GM23338 (cell line): ENCODE results near the gene HHIPL1. TPM values are rescaled to one million over a fixed set of nuclear protein-coding genes. Genes with fewer than 3 reads are reported as not detected.

Experiments
- ATAC-seq: fragments of 200-7000 bp; cut with Tn5 transposase; 3 replicates; pipeline ENCODE4 v1.9.1; 2020
- DNase-seq: peaks from one replicate; pipeline ENCODE4 v3.0.0-alpha.2; 2015; ENCODE audit warnings: low spot score
- H2AFZ ChIP-seq: fragments of 200-600 bp; sonication (generic); 2 replicates; pipeline ENCODE4 v1.8.0; 2016; ENCODE audit warnings: antibody characterized with exemption, mild to moderate bottlenecking, moderate library complexity
- H3F3A ChIP-seq: fragments of 200-600 bp; sonication (generic); replicated peaks from 2 replicates; pipeline ENCODE4 v1.8.0; 2017; ENCODE audit warnings: antibody characterized with exemption, mixed run types, low read depth
- H3K27ac ChIP-seq: fragments of 200-600 bp; sonication (generic); 2 replicates; pipeline ENCODE4 v1.6.1; 2016; ENCODE audit warnings: low read depth
- H3K27me3 ChIP-seq: fragments of 200-600 bp; sonication (generic); 2 replicates; pipeline ENCODE4 v1.8.0; 2016; ENCODE audit warnings: mild to moderate bottlenecking, mixed run types, moderate library complexity; ENCODE audit not compliant: insufficient read depth
- H3K36me3 ChIP-seq: fragments of 200-600 bp; sonication (generic); 2 replicates; pipeline ENCODE4 v1.8.0; 2016; ENCODE audit warnings: mild to moderate bottlenecking; ENCODE audit not compliant: insufficient read depth
- H3K4me1 ChIP-seq: fragments of 200-600 bp; sonication (generic); 2 replicates; pipeline ENCODE4 v1.8.0; 2016; ENCODE audit warnings: mild to moderate bottlenecking, moderate library complexity; ENCODE audit not compliant: insufficient read depth
- H3K4me2 ChIP-seq: fragments of 200-600 bp; sonication (generic); 2 replicates; pipeline ENCODE4 v1.7.1; 2017; ENCODE audit warnings: mixed run types
- H3K4me3 ChIP-seq: fragments of 200-600 bp; sonication (generic); 2 replicates; pipeline ENCODE4 v1.6.1; 2016; ENCODE audit warnings: mixed run types
- H3K79me2 ChIP-seq: fragments of 200-600 bp; sonication (generic); replicated peaks from 2 replicates; pipeline ENCODE4 v1.8.0; 2017; ENCODE audit warnings: mild to moderate bottlenecking; ENCODE audit not compliant: insufficient read depth
- H3K9me2 ChIP-seq: fragments of 200-600 bp; sonication (generic); 2 replicates; pipeline ENCODE4 v1.8.0; 2017; ENCODE audit not compliant: insufficient read depth
- H4K20me1 ChIP-seq: fragments of 200-600 bp; sonication (generic); replicated peaks from 2 replicates; pipeline ENCODE4 v1.8.0; 2017; ENCODE audit warnings: mild to moderate bottlenecking; ENCODE audit not compliant: insufficient read depth
- H3K27ac Mint-ChIP-seq: 2 replicates; pipeline ENCODE4 v1.8.0; 2020; ENCODE audit warnings: inconsistent platforms, mild to moderate bottlenecking, moderate library complexity, mixed read lengths
- H3K27me3 Mint-ChIP-seq: 3 replicates; pipeline ENCODE4 v1.8.0; 2022; ENCODE audit warnings: low read depth, mild to moderate bottlenecking, moderate library complexity, mixed read lengths, inconsistent platforms; ENCODE audit not compliant: insufficient read depth, poor library complexity
- H3K36me3 Mint-ChIP-seq: 3 replicates; pipeline ENCODE4 v1.8.0; 2021; ENCODE audit warnings: low read depth, mild to moderate bottlenecking, inconsistent platforms, moderate library complexity, mixed read lengths
- H3K4me1 Mint-ChIP-seq: 3 replicates; pipeline ENCODE4 v1.8.0; 2020; ENCODE audit warnings: mild to moderate bottlenecking, inconsistent platforms, mixed read lengths
- H3K4me3 Mint-ChIP-seq: 3 replicates; pipeline ENCODE4 v1.8.0; 2021; ENCODE audit warnings: moderate library complexity, mild to moderate bottlenecking, inconsistent platforms, mixed read lengths
- H3K9me3 Mint-ChIP-seq: 3 replicates; pipeline ENCODE4 v1.8.0; 2020; ENCODE audit warnings: moderate library complexity, mild to moderate bottlenecking, inconsistent platforms, mixed read lengths
- CTCF ChIP-seq, 2 experiments: fragments of 200-600 bp in 1 of 2; sonication (generic) in 1 of 2; conservative IDR thresholded peaks; 2 replicates each; pipeline versions ENCODE4 v1.5.1 to v1.6.1; 2016 to 2017; ENCODE audit warnings: antibody characterized with exemption in 2 of 2, low read depth in 2 of 2, mild to moderate bottlenecking in 2 of 2, moderate library complexity in 1 of 2
- JUNB ChIP-seq: IDR thresholded peaks from one replicate; pipeline ENCODE4 v1.6.1; 2016; ENCODE audit warnings: antibody characterized with exemption; ENCODE audit not compliant: unreplicated experiment
- ZNF114 ChIP-seq: fragments of 250-450 bp; sonication (Bioruptor Pico); IDR thresholded peaks from 2 replicates; pipeline ENCODE4 v1.5.0; 2020; ENCODE audit warnings: mild to moderate bottlenecking, moderate library complexity
- ZNF462 ChIP-seq: fragments of 250-450 bp; sonication (Bioruptor Pico); IDR thresholded peaks from 2 replicates; pipeline ENCODE4 v1.5.0; 2020; ENCODE audit warnings: mild to moderate bottlenecking, moderate library complexity
- polyA plus RNA-seq: library from polyadenylated mRNA; unstranded; fragments of >200 nt; fragmentation: Nextera tagmentation; extraction: Ambion mirVana; gene quantifications from 2 replicates; pipeline ENCODE4 v1.2.1, GENCODE V29; 2016
- total RNA-seq: library from RNA; depleted of rRNA; stranded (reverse); fragments of >200 nt; shearing (Covaris generic); gene quantifications from 2 replicates; pipeline ENCODE4 v1.2.3, GENCODE V29; 2014

Gene HHIPL1
- total and polyA plus RNA-seq, 2 experiments from 2014 or later, result 1.9 to 2.0 TPM

- Histone ChIP-seq H3K27me3 (no peaks in the 10 kb centered on the region), H3K79me2 (no peaks in the 10 kb centered on the region), H3K4me2 (no peak overlapping the region), H2AFZ (peak overlapping the region; percentile 81), H3F3A (no peaks in the 10 kb centered on the region), H3K4me1 (peaks cover 11% of the 10 kb centered on the region), H4K20me1 (no peaks in the 10 kb centered on the region), H3K27ac (no peak overlapping the region), H3K36me3 (no peaks in the 10 kb centered on the region), H3K9me2 (no peaks in the 10 kb centered on the region), H3K4me3 (no peak overlapping the region)
- no peak overlapping the region for H3K4me3 Mint-ChIP-seq
- peak; percentile 82 for DNase-seq
- H3K9me3 Mint-ChIP-seq, result no peaks in the 10 kb centered on the region
- H3K27ac Mint-ChIP-seq, result no peak overlapping the region
- ATAC-seq, result peak; percentile 6
- peaks cover 14% of the 10 kb centered on the region for H3K27me3 Mint-ChIP-seq
- H3K36me3 Mint-ChIP-seq, result no peaks in the 10 kb centered on the region; the same call in 2 of the 3 replicates
- H3K4me1 Mint-ChIP-seq, result peaks cover 32% of the 10 kb centered on the region
- TF ChIP-seq CTCF (conservative IDR thresholded peaks at IDR 0.05; ENCODE audit: low read depth in 2 of 2) (peak; percentile 86 to 90), JUNB (no peak)
These were observed 42.6 kb downstream of the HHIPL1 start for GRCh38 chr14:99687284-99688209.

GRCh38 chr14:99688210-99688581 is 43.3 kb downstream of the HHIPL1 start:
- Histone ChIP-seq H3K27me3 (no peaks in the 10 kb centered on the region), H3K4me2 (no peak overlapping the region), H2AFZ (peak overlapping the region; percentile 35; the same call in 1 of the 2 replicates), H3K79me2 (no peaks in the 10 kb centered on the region), H3K27ac (no peak overlapping the region), H3K4me3 (no peak overlapping the region), H3K9me2 (no peaks in the 10 kb centered on the region), H3K36me3 (no peaks in the 10 kb centered on the region), H3K4me1 (peaks cover 11% of the 10 kb centered on the region), H3F3A (no peaks in the 10 kb centered on the region), H4K20me1 (no peaks in the 10 kb centered on the region)
- no peaks in the 10 kb centered on the region; the same call in 2 of the 3 replicates for H3K36me3 Mint-ChIP-seq
- H3K27ac Mint-ChIP-seq, result no peak overlapping the region
- H3K9me3 Mint-ChIP-seq, result no peaks in the 10 kb centered on the region
- H3K4me1 Mint-ChIP-seq, result peaks cover 30% of the 10 kb centered on the region
- H3K4me3 Mint-ChIP-seq, result no peak overlapping the region
- H3K27me3 Mint-ChIP-seq, result peaks cover 10% of the 10 kb centered on the region
- no peak for DNase-seq
- TF ChIP-seq ZNF114 (CRISPR knock-in tag) (no peak), ZNF462 (CRISPR knock-in tag) (no peak)
- no peak for ATAC-seq
